Neural cell (in vitro differentiated cells): ENCODE results near the gene NID2. TPM values are rescaled to one million over a fixed set of nuclear protein-coding genes. Genes with fewer than 3 reads are reported as not detected.

Experiments
- H2AFZ ChIP-seq: fragments of 200-600, 300-800 bp; sonication (generic), shearing (Covaris generic); 2 replicates; pipeline ENCODE4 v1.6.0; 2014; ENCODE audit warnings: low read depth, mild to moderate bottlenecking, antibody characterized with exemption, low read length, moderate library complexity
- H3F3A ChIP-seq: fragments of 200-600 bp; shearing (Covaris generic); 2 replicates; pipeline ENCODE4 v1.6.1; 2016; ENCODE audit warnings: mild to moderate bottlenecking, moderate library complexity, mixed read lengths, antibody characterized with exemption, low read length; ENCODE audit not compliant: insufficient read depth, poor library complexity, severe bottlenecking
- H3K27ac ChIP-seq: fragments of 200-600, 300-800 bp; sonication (generic), shearing (Covaris generic); 2 replicates; pipeline ENCODE4 v1.5.1; 2014; ENCODE audit warnings: mild to moderate bottlenecking, low read length, moderate library complexity
- H3K27me3 ChIP-seq: fragments of 300-800, 200-600 bp; sonication (generic), shearing (Covaris generic); 2 replicates; pipeline ENCODE4 v1.6.0; 2014; ENCODE audit warnings: mild to moderate bottlenecking, low read depth, low read length, moderate library complexity; ENCODE audit not compliant: insufficient read depth
- H3K36me3 ChIP-seq: fragments of 300-800, 200-600 bp; sonication (generic), shearing (Covaris generic); 2 replicates; pipeline ENCODE4 v1.5.1; 2014; ENCODE audit warnings: mild to moderate bottlenecking, antibody characterized with exemption, low read length, moderate library complexity; ENCODE audit not compliant: insufficient read depth
- H3K4me2 ChIP-seq: fragments of 300-800, 200-600 bp; sonication (generic), shearing (Covaris generic); 2 replicates; pipeline ENCODE4 v1.6.0; 2014; ENCODE audit warnings: mild to moderate bottlenecking, low read length
- H3K4me3 ChIP-seq: fragments of 300-800, 200-600 bp; sonication (generic), shearing (Covaris generic); 2 replicates; pipeline ENCODE4 v1.5.1; 2014; ENCODE audit warnings: mild to moderate bottlenecking, low read length, moderate library complexity
- H3K79me2 ChIP-seq: fragments of 200-600 bp; shearing (Covaris generic); replicated peaks from 2 replicates; pipeline ENCODE4 v1.6.0; 2014; ENCODE audit warnings: mild to moderate bottlenecking, low read length, moderate library complexity; ENCODE audit not compliant: insufficient read depth
- H3K9ac ChIP-seq: fragments of 300-800, 200-600 bp; sonication (generic), shearing (Covaris generic); 2 replicates; pipeline ENCODE4 v1.6.1; 2016; ENCODE audit warnings: mild to moderate bottlenecking, low read length, mixed read lengths
- H3K9me2 ChIP-seq: fragments of 200-600 bp; shearing (Covaris generic); 2 replicates; pipeline ENCODE4 v1.6.1; 2016; ENCODE audit warnings: mild to moderate bottlenecking, low read length, mixed read lengths; ENCODE audit not compliant: insufficient read depth
- H3K9me3 ChIP-seq: fragments of 200-600, 300-800 bp; sonication (generic), shearing (Covaris generic); 2 replicates; pipeline ENCODE4 v1.6.1; 2016; ENCODE audit warnings: mild to moderate bottlenecking, mixed run types, low read length, moderate library complexity, mixed read lengths
- H4K20me1 ChIP-seq: fragments of 200-600 bp; shearing (Covaris generic); 2 replicates; pipeline ENCODE4 v1.6.1; 2016; ENCODE audit warnings: mild to moderate bottlenecking, mixed run types; ENCODE audit not compliant: insufficient read depth
- EP300 ChIP-seq: fragments of 450-650 bp; conservative IDR thresholded peaks from 2 replicates; pipeline ENCODE4 v1.6.1; 2014; ENCODE audit warnings: antibody characterized with exemption, mild to moderate bottlenecking, moderate library complexity; ENCODE audit not compliant: poor library complexity, severe bottlenecking
- EZH2 ChIP-seq: fragments of 200-600, 300-800 bp; shearing (Covaris generic), sonication (generic); IDR thresholded peaks from 2 replicates; pipeline ENCODE4 v1.6.1; 2014; ENCODE audit warnings: antibody characterized with exemption, low read length, borderline replicate concordance, mild to moderate bottlenecking; ENCODE audit not compliant: insufficient read depth, poor library complexity, severe bottlenecking
- MXI1 ChIP-seq: fragments of 450-650 bp; conservative IDR thresholded peaks from 2 replicates; pipeline ENCODE4 v1.6.1; 2014; ENCODE audit warnings: antibody characterized with exemption, mild to moderate bottlenecking; ENCODE audit not compliant: poor library complexity, severe bottlenecking
- POLR2AphosphoS5 ChIP-seq: IDR thresholded peaks from 2 replicates; pipeline ENCODE4 v1.6.1; 2012
- RAD21 ChIP-seq: fragments of 450-650 bp; conservative IDR thresholded peaks from 2 replicates; pipeline ENCODE4 v1.6.1; 2014; ENCODE audit warnings: antibody characterized with exemption, mild to moderate bottlenecking, moderate library complexity
- SMC3 ChIP-seq: fragments of 450-650 bp; conservative IDR thresholded peaks from 2 replicates; pipeline ENCODE4 v1.6.1; 2014; ENCODE audit warnings: antibody characterized with exemption, mild to moderate bottlenecking, moderate library complexity; ENCODE audit not compliant: poor library complexity
- TAF1 ChIP-seq: IDR thresholded peaks from 2 replicates; pipeline ENCODE4 v1.6.1; 2012; ENCODE audit warnings: low read depth
- polyA plus RNA-seq: library from polyadenylated mRNA; depleted of rRNA; stranded (reverse); fragments of >200 nt; gene quantifications from 2 replicates; pipeline ENCODE4 v1.2.3, GENCODE V29; 2014
- TF ChIP-seq, protein P1 (sequence below): IDR thresholded peaks from 2 replicates; pipeline ENCODE4 v1.6.1; 2012; ENCODE audit warnings: borderline replicate concordance
- TF ChIP-seq, protein P2 (sequence below): fragments of 450-650 bp; IDR thresholded peaks from 2 replicates; pipeline ENCODE4 v1.5.1; 2014; ENCODE audit warnings: antibody characterized with exemption, mild to moderate bottlenecking, moderate library complexity; ENCODE audit not compliant: poor library complexity, severe bottlenecking

Gene NID2
- polyA plus RNA-seq, 1 donor from 2014 or later, result 1.1 TPM

DNA sequence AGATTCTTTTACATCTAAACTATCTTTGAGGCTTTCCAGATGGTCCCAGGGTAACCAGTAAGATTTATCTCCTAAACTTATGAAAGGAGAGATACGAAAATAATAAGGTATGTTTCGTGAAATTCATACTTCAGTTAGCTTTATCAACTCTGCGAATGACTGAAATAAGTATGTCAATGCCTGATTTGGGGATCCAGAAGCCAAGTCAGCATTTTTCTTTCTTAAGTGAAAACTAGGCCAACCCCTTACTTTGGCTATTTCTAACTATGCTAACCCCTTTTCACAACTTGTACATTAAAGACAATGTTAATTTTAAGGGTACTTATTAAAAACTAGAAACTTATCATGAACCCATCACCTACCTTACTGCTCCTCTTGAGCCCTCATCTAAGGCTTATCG is 26.9 kb upstream of the NID2 start:
- no peaks in the 10 kb centered on the region for H3K79me2 ChIP-seq
- no peaks in the 10 kb centered on the region for H3K27me3 ChIP-seq
- no peak overlapping the region for H3K4me2 ChIP-seq
- H3K9ac ChIP-seq, result no peak overlapping the region
- H3F3A ChIP-seq, result no peaks in the 10 kb centered on the region
- no peak overlapping the region for H3K27ac ChIP-seq
- H3K9me2 ChIP-seq, result no peaks in the 10 kb centered on the region
- no peak for TF ChIP-seq SMC3
- TF ChIP-seq, protein P1, sequence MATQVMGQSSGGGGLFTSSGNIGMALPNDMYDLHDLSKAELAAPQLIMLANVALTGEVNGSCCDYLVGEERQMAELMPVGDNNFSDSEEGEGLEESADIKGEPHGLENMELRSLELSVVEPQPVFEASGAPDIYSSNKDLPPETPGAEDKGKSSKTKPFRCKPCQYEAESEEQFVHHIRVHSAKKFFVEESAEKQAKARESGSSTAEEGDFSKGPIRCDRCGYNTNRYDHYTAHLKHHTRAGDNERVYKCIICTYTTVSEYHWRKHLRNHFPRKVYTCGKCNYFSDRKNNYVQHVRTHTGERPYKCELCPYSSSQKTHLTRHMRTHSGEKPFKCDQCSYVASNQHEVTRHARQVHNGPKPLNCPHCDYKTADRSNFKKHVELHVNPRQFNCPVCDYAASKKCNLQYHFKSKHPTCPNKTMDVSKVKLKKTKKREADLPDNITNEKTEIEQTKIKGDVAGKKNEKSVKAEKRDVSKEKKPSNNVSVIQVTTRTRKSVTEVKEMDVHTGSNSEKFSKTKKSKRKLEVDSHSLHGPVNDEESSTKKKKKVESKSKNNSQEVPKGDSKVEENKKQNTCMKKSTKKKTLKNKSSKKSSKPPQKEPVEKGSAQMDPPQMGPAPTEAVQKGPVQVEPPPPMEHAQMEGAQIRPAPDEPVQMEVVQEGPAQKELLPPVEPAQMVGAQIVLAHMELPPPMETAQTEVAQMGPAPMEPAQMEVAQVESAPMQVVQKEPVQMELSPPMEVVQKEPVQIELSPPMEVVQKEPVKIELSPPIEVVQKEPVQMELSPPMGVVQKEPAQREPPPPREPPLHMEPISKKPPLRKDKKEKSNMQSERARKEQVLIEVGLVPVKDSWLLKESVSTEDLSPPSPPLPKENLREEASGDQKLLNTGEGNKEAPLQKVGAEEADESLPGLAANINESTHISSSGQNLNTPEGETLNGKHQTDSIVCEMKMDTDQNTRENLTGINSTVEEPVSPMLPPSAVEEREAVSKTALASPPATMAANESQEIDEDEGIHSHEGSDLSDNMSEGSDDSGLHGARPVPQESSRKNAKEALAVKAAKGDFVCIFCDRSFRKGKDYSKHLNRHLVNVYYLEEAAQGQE, result no peak
- TF ChIP-seq EP300, result no peak
- no peak for TF ChIP-seq POLR2AphosphoS5
- TF ChIP-seq TAF1, result no peak
- TF ChIP-seq RAD21, result no peak
- TF ChIP-seq MXI1, result no peak
- TF ChIP-seq EZH2, result no peak
- TF ChIP-seq, protein P2, sequence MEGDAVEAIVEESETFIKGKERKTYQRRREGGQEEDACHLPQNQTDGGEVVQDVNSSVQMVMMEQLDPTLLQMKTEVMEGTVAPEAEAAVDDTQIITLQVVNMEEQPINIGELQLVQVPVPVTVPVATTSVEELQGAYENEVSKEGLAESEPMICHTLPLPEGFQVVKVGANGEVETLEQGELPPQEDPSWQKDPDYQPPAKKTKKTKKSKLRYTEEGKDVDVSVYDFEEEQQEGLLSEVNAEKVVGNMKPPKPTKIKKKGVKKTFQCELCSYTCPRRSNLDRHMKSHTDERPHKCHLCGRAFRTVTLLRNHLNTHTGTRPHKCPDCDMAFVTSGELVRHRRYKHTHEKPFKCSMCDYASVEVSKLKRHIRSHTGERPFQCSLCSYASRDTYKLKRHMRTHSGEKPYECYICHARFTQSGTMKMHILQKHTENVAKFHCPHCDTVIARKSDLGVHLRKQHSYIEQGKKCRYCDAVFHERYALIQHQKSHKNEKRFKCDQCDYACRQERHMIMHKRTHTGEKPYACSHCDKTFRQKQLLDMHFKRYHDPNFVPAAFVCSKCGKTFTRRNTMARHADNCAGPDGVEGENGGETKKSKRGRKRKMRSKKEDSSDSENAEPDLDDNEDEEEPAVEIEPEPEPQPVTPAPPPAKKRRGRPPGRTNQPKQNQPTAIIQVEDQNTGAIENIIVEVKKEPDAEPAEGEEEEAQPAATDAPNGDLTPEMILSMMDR, result no peak
- no peaks in the 10 kb centered on the region for H3K9me3 ChIP-seq
- H3K4me3 ChIP-seq, result no peak overlapping the region
- H4K20me1 ChIP-seq, result no peaks in the 10 kb centered on the region
- no peak overlapping the region for H2AFZ ChIP-seq
- no peaks in the 10 kb centered on the region for H3K36me3 ChIP-seq

DNA sequence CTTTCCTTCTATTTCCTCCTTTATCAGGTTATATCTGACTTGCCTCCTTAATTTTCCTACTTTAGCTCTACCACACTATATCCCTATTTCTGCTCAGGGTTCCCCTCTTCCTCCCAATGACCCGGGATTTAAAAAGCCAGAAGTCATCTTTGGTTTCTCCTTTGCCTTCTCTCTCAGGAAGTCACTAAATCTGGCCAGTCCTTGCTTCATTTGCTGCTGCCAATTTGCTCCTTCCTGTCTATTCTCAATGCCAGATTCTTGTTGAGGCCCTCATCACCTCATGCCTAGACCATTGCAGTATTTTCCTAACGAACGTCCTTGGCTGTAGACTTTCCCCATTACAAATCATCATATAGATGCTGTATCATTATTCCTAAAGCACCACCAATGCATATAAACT is 26.5 kb upstream of the NID2 start:
- H3K4me3 ChIP-seq, result no peak overlapping the region
- H3K9me2 ChIP-seq, result no peaks in the 10 kb centered on the region
- no peaks in the 10 kb centered on the region for H3K9me3 ChIP-seq
- no peaks in the 10 kb centered on the region for H3F3A ChIP-seq
- no peak overlapping the region for H3K27ac ChIP-seq
- TF ChIP-seq RAD21, result no peak
- TF ChIP-seq, protein P2, result no peak
- TF ChIP-seq EZH2, result no peak
- TF ChIP-seq POLR2AphosphoS5, result no peak
- TF ChIP-seq, protein P1, result no peak
- no peak for TF ChIP-seq MXI1
- TF ChIP-seq TAF1, result no peak
- TF ChIP-seq SMC3, result no peak
- no peak for TF ChIP-seq EP300
- no peak overlapping the region for H2AFZ ChIP-seq
- H3K4me2 ChIP-seq, result no peak overlapping the region
- H3K79me2 ChIP-seq, result no peaks in the 10 kb centered on the region
- H3K36me3 ChIP-seq, result no peaks in the 10 kb centered on the region
- H4K20me1 ChIP-seq, result no peaks in the 10 kb centered on the region
- no peaks in the 10 kb centered on the region for H3K27me3 ChIP-seq
- H3K9ac ChIP-seq, result no peak overlapping the region
